NCI-H146 (cell line): Measurements from ENCODE around the gene GTF3C4.

ENCODE experiments used
- DNase-seq: peaks from one replicate; lab custom pipeline; 2025; lab: John Stamatoyannopoulos, UW

The GTF3C4 gene, protein sequence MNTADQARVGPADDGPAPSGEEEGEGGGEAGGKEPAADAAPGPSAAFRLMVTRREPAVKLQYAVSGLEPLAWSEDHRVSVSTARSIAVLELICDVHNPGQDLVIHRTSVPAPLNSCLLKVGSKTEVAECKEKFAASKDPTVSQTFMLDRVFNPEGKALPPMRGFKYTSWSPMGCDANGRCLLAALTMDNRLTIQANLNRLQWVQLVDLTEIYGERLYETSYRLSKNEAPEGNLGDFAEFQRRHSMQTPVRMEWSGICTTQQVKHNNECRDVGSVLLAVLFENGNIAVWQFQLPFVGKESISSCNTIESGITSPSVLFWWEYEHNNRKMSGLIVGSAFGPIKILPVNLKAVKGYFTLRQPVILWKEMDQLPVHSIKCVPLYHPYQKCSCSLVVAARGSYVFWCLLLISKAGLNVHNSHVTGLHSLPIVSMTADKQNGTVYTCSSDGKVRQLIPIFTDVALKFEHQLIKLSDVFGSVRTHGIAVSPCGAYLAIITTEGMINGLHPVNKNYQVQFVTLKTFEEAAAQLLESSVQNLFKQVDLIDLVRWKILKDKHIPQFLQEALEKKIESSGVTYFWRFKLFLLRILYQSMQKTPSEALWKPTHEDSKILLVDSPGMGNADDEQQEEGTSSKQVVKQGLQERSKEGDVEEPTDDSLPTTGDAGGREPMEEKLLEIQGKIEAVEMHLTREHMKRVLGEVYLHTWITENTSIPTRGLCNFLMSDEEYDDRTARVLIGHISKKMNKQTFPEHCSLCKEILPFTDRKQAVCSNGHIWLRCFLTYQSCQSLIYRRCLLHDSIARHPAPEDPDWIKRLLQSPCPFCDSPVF

DNA sequence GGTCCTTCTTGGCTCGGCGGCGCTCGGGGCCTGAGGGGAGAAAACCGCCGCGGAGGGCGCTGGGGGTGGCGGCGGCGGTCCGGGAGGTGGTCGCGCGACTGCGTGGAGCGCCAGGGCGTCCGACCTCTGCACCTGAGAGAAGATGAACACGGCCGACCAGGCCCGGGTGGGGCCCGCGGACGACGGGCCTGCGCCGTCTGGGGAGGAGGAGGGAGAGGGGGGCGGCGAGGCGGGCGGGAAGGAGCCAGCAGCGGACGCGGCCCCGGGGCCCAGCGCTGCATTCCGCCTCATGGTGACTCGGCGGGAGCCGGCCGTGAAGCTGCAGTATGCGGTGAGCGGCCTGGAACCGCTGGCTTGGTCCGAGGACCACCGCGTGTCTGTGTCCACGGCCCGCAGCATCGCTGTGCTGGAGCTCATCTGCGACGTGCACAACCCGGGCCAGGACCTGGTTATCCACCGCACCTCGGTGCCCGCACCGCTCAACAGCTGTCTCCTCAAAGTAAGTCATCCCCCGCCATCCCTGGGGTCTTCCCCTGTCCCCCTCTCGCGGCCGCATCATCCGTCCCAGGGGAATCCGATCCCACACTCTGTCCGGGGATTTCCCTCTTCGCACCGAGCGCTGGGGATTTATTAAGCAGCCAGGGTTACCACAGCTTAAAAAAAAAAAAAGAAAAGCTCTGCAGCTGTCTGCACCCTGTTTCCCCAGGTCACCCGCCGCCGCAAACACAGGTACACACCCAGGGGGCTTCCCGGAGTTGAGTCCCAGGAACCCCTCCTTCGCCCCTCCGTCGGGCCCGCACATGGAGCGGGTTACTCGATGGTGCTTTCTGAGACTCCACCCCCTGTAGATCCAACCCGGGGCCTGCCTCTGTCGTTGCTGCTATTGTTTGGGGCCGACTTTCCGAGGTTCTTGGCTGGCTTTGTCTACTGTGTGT is at the start of gene GTF3C4:
Gene GTF3C4, plus strand, starts transcription at position 8 of the 935 bp plus-strand sequence. Its CDS starts 135 bp downstream, at position 143.
- DNase-seq: peak; percentile 62

DNA sequence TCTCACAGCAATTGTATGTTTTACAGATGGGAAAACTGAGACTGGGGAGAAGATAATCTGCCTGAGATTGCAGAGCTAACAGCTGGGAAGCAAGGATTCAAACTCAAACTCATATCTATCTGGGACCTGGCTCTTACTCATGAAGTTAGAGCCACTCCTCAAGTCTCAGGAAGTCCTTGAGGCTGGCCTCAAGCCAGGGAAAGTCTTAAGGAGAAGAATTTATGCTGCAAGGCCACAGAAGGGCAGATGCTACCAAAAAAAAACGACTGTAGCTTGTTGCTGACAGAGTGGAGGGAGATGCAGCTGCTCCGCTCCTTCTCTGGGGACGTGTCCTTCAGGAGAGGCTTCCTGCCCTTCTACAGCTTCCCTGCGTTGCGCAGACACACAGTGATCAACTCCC is 48.1 kb upstream of the GTF3C4 start:
- DNase-seq: no peak

DNA sequence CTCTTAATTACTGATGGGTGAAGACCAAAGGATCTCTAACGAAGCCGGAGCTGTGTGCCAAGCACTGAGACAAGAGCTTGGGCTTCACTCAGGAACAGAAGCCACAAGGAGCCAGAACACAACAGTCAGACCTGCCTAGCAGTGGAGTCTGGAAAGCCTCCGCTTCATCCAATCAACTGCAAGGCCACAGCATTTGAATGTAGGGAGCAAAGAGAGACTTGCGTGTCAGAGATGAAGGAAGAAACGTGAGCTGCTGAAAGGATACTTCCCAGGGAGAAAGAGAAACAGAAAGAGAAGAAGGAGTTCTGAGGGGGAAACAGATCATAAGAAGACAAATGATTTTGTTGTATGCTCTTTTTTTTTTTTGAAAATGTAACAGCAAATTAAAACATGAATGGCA is 44.0 kb upstream of the GTF3C4 start:
- no peak for DNase-seq

DNA sequence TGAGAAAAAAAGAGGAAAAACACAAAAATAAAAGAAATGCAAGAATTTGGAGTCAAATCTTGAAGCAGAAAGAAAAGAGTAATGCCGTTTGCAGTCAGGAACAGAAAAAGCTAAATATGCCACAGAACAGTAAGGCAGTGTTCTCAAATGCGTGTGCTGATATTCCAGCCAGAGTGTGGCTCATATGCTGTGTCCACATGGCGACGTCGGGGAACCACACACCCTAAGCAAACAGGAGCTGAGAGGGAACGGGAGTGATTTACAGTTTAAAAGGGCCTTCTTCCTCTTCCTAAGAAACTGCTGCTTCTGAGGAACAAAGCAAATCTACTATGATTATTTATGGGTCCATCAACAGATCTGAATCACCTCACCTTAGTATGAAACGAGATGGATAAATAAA is 43.2 kb upstream of the GTF3C4 start:
- DNase-seq: no peak

DNA sequence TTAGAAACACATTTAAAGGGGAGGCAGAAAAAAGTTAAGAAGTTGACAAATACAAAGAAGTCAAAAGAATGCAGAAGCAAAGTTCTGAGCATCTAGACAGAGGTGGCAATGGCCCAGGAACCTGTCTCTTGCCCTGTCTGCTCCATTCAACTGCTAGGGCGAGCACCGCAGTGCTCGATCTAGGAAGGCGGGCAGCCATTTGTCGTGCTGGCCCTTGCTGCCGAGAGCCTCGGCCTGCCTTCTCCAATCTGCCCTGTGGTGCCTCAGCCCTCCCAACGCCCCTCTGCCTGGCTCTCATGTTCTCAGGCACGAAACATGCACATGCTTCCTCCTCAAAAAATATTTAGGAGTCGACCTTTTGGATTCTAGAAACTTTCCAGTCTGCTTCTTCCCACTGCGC is 42.7 kb upstream of the GTF3C4 start:
- DNase-seq: no peak

DNA sequence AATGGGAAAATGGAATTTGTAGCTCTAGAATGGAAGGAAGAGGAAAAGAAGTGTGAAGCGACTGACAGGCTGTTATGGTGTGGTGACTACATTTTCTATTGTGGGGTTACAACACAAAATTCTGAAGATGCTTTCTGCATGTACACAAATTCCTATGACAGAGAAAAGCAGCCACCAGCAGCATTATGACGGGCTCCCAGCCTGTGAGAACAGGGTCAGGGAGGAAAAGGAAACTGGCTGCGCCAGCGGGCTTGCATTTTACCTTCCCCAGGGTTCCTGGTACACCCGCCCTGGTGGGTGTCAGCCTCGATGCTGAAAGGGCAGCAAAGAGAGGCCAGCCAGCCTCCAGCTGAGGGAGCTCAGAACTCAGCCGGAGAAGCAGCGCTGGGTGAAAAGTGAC is 41.5 kb upstream of the GTF3C4 start:
- DNase-seq: no peak

DNA sequence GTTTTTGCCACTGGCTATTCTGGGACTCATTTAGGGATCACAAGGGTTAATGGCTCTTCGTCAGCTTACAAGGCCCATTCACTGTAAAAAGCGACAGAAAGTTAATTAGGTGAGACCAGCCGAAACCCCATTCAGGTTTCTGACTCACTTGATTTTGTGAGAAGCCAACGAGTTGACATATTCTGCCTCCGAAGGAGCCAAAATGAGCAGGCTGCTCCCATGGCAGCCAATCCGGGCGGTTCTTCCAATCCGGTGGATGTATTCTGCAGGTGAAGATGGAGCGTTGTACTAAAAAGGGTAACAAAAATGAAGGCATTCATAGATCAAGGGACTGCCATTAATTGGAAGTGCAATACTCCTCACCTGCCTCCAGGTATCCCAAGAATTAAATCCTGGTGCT is 40.1 kb upstream of the GTF3C4 start:
- no peak for DNase-seq

DNA sequence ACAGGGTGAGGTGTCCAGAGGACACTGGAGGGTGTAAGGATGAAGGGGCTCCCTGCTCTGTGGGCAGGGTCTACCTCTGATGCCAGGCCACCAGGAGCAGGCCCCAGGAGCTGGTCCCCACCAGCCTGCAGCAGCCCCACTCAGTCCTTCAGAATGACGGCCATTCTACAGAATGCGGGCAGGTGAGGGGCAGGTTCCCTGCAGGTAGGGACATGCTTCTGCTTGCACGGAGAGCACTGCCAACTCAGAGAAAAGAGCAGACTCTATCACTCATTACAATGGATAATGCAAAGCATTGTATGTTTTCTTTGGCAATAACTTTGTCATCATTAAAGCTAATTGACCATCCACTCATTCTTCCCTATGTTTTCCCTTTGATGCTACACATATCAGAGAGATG is 39.5 kb upstream of the GTF3C4 start:
- DNase-seq: no peak

DNA sequence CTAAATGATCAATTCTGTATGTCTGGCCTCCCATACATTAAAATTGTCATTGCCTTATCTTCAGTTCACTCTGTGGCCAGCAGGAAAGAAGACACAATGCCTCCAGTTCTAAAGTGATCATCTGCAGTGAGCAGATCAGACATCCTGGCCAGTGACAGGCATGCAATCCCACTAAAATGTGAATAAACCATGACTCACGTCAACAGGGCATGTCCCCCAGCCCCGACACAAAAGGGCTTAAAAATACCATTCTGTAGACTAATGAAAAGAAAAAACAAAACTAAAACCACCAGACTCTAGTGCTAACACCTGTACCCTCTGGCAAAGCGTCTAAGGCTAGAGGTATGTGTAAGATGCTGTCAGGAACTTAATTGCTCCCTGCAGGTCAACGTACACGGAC is 39.0 kb upstream of the GTF3C4 start:
- DNase-seq: no peak

DNA sequence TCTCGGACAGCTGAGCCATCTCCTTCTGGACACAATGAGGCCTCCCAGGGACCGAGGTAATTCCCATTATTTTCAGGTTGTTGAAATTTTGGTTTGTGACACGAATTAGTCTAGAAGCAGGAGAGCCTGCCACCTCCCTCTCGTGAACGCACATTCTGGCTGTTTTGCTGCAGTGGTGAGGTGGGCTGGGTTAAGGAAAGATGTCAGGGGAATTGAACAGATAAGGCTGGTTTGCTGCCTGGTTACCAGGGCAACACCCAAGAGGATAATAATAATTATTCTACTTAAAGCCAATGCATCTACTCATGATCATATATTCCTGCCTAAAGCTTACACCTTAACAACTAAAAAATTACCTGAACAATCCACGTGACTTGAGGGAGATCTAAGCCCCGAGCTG is 38.6 kb upstream of the GTF3C4 start:
- no peak for DNase-seq

DNA sequence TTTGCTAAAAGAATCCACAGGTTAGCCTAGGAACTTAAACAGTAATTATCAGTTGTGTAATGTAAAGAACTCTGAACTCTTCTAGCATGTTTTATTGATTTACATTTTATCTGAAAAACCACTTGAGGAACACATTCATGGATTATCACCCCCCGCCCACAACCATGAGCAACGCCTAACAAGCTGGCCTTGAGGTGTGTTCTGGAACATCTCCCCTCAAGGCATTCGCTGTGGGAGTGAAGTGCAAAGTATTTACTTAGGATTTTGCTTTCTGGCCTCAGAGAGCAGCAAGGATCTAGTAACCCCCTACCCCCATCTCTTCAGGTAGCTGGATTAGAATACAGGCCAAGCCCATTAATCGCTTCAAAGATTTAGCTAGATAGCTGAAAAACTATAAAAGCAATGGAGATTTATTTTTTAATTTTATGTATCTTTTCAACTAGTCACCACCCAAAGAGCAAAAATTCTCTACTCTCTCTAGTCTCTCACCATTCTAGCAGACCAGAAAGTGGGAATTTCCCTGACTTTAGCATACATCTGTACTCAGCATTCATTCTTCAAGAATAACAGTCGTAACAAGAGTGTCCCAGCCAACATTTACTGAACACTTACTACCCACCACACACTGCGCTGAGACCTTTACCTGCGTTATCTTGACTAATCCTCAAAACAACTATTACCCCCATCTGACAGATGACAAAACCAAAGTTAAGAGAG is 37.7 kb upstream of the GTF3C4 start:
- DNase-seq: no peak

DNA sequence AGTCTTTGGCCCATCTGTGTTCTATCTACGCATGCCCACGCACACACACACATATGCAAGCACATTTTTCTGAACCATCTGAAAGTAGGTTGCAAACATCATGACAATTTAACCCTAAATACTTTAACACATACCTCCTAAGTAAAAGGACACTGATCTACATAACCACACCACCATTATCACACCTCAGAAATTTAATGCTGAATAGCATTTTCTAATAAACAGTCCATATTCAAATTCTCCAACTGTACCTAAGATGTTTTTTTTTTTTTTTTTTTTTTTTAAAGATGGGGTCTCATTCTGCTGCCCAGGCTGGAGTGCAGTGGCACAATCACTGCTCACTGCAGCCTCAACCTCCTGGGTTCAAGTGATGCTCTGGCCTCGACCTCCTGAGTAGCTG is 35.9 kb upstream of the GTF3C4 start:
- DNase-seq: no peak

DNA sequence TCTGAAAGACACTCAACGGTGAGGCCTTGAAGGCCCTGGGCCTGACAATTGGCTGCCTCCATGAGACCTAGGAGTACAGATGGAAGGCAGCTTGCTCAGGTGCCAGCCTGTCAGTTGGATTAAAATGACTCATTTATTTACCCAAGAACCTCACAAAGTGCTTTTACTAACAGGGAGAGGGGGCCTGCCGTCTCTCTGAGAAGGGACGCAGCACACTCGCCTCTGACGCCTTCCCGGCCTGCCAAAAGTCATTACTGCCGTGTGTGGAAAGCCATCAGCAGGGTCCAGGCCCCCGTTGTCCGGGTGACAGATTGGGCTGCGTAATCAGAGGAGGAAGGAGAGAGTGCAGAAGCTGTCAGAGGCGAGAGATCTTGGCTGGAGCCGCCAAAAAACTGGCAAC is 32.9 kb upstream of the GTF3C4 start:
- DNase-seq: no peak

DNA sequence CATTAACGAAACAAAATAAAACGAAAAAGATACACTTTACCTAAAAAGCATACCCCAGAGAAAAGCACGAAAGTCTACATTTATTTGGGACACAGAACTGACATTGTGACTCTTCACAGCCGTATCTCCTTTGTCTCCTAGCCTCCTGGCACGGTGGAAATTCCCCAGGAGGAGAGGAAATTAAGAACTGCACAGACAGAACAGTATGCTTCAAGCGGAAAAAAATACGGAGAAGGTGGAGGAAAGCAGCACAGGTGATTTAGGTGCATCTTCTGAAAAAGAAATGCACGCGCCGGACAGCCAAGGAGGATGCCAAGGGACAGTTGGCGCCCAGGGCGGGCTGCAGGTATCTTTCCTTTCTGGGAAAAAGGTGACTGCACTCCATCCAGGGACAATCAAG is 32.5 kb upstream of the GTF3C4 start:
- DNase-seq: no peak

DNA sequence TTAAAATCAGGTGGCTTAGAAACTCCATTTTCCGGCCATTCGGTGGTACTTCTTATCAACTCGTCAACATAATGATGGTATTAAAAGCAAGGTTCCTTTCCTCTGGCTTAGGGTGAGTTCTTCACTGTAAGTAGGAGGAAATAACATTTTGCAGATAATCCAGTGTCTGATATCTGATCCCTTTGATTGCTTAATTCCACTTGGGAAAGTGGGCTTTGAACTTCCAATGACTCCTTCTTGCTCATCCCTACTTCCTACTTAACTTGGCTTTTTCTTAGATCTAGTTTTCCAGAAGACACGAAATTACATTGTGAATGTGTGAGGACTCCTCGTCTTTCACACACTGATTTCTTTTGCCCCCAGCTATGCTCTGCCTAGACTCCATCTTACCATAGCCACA is 32.0 kb upstream of the GTF3C4 start:
- no peak for DNase-seq

DNA sequence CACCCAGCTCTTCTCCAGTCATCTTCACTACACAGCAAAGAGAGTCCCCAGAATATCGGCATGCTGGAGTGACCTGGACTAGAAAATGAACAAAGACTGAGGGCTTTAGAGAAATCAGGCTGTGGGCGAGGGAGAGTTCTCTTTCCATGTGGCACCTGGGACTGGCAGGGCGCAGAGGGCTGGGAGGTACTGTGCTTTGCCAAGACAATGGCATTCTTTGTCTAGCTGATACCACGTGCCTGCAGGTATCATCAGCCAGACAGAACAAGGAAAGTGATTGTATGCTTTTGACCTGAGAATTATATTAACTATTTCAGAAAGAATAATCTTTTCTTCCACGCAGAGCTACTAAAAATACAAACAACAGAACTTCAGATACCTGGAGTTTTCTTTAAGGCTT is 30.9 kb upstream of the GTF3C4 start:
- DNase-seq: no peak

DNA sequence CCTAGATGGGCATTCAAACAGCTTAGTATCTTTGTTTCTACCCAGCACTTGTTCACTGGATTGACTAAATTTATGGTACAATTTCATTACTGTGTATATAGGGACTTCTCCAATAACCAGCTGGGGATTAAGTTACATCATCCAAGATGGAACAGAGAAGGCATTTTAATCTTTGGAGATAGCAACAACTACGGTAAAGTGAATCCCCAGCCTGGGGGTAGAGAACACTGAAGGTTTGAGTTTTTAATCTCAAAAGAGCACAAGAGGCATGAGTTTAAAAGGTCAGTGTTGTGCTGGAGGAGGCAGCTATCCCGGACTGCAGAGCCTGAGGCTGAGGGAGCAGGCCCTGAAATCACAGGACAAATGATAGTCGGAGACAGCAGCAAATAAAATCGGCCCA is 29.0 kb upstream of the GTF3C4 start:
- DNase-seq: no peak

DNA sequence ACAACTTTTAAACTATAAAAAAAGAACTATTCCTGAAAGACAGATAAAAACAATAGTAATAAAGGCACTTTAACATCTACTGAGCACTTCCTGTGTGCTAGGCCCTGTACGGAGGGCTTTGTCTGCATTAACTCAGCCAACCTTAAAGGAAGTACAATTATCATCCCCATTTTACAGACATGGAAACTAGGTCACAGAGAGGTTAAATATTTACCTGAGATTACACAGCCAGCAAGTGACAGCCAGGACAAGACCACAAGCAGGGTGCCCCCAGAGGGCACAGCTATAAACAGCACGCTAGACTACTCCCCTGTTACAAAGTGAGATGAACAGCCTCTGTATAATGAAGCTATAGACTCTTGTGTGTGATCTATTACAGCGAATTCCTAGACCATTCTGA is 26.0 kb upstream of the GTF3C4 start:
- DNase-seq: no peak

DNA sequence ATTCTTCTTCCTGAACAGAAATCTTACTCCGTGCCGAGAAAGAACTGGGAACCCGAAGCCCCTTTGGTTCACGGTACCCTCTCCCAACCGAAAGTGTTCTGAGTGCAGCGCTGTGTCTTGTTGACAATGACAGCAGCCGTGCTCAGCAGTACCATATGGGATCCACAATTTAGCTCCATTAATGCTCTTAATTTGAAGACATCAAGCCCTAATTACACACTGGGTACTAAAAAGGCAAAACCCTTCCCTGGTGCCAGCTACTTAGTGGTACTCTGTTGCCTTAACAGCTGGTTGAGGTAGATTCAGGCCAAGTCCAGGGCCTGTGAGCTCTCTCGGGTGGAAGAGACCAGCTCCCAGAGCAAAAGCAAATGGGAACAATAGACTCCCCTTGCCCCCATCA is 25.0 kb upstream of the GTF3C4 start:
- no peak for DNase-seq

DNA sequence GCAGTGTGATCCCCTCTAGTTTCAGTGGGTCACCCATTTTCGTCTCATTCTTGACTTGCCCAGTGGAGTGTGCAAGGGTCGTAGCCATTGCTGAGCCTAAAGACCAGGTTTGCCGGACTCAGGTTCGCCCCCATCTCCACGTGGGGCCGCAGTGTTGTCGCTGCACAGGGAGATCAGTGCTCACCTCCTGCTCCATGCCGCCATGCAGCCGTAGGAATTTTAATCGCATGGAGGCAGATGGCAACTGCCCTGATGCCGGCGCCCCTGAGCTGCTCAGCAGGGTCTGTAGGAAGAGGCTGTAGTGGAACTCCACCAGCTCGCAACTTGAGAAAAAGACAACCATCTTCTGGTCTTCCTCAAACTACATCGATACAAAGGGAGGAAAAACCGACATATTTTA is 24.6 kb upstream of the GTF3C4 start:
- DNase-seq: no peak

DNA sequence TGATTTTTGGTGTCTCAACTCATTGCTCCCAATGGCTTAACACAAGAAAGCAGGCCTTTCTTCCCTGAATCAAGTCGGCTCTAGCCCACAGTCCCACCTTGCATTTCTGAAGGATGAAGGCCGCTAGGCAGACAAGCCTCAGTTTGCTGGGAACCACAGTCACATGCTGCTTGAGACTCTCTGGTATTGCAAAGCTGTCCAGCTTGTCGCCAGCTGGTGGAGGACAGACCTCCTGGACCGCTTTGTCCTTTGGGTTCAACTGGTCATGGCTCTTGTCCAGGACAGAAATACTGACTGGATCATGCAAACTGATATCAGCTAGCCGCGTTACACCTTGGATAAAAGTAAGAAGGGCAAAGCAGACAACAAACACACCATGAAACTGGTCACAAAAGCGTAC is 23.5 kb upstream of the GTF3C4 start:
- no peak for DNase-seq

DNA sequence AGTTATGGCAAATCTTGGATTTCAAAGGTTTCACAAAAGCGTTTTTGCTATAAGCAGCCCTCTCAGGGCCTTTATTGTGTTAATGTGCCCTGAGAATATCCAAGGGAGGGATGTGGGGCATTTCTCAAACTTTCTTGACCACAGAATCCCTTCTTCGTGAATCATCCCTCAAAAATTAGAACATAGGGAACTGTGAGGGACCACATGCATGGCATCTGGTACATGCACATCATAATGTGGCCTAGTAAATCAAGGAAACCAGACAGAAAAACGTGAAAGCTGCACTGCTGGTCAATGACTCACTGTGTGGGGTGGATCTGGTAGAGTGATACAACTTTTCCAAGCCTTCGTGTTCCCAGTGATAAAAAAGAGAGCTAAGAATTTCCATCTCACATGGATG is 22.9 kb upstream of the GTF3C4 start:
- DNase-seq: no peak
